HepG2 (cell line): ENCODE measurements around the gene PARP3. TPM values are rescaled to one million over a fixed set of nuclear protein-coding genes. Genes with fewer than 3 reads are reported as not detected.

Experiments
- ATAC-seq: fragments of 200-7000 bp; cut with Tn5 transposase; 3 replicates; pipeline ENCODE4 v1.9.1; 2020; ENCODE audit warnings: mild to moderate bottlenecking, moderate library complexity
- BruUV-seq: library from RNA; stranded (reverse); fragments of 400-500 nt; replicated peaks from 2 replicates; lab custom pipeline; 2021; lab: Mats Ljungman, UMichigan
- CTCF ChIA-PET: fragments of 300-600 bp; formaldehyde crosslinking; extraction: SDS; loops from one replicate; lab custom pipeline; 2021; ENCODE audit warnings: low total read pairs, inconsistent platforms, low intra/inter-chr PET ratio; lab: Yijun Ruan, JAX
- POLR2A ChIA-PET: fragments of 350-600 bp; sonication (Branson Sonifier 250); formaldehyde crosslinking; loops from one replicate; lab custom pipeline; 2020; ENCODE audit warnings: antibody characterized with exemption, inconsistent platforms; lab: Yijun Ruan, JAX
- DNase-seq: peaks from one replicate; pipeline ENCODE4 v3.0.0-alpha.2; 2015; ENCODE audit warnings: low spot score
- FAIRE-seq: peaks from 3 replicates; lab custom pipeline; 2011; peaks lifted over from hg19 to GRCh38; lab: Jason Lieb, UNC
- H2AFZ ChIP-seq: one replicate; pipeline ENCODE4 v1.6.1; 2011; ENCODE audit warnings: low read length, inconsistent platforms
- H3K27ac ChIP-seq: fragments of 300-600 bp; 3 replicates; pipeline ENCODE4 v1.8.0; 2011; ENCODE audit warnings: mixed run types, mild to moderate bottlenecking, mixed read lengths, low read length, inconsistent platforms; ENCODE audit not compliant: insufficient read depth; ENCODE audit errors: extremely low read length
- H3K27me3 ChIP-seq, 2 experiments: fragments of 200-600 bp in 1 of 2; 2 replicates in 1 of 2; 3 replicates in 1 of 2; pipeline versions ENCODE4 v1.6.0 to v1.8.0; 2011; ENCODE audit warnings: low read length in 2 of 2, mild to moderate bottlenecking in 2 of 2, moderate library complexity in 2 of 2, inconsistent platforms in 1 of 2; ENCODE audit not compliant: insufficient read depth in 2 of 2, control insufficient read depth in 1 of 2
- H3K36me3 ChIP-seq, 2 experiments: fragments of 200-600 bp in 1 of 2; replicated peaks in 1 of 2; 2 replicates in 1 of 2; 3 replicates in 1 of 2; pipeline versions ENCODE4 v1.5.1 to v1.8.0; 2011; ENCODE audit warnings: low read length in 2 of 2, inconsistent platforms in 1 of 2; ENCODE audit not compliant: insufficient read depth in 2 of 2, control insufficient read depth in 1 of 2
- H3K4me1 ChIP-seq: 2 replicates; pipeline ENCODE4 v1.5.1; 2012; ENCODE audit warnings: low read length, inconsistent platforms; ENCODE audit not compliant: insufficient read depth
- H3K4me2 ChIP-seq: 2 replicates; pipeline ENCODE4 v1.6.0; 2011; ENCODE audit warnings: low read depth, low read length, inconsistent platforms
- H3K4me3 ChIP-seq, 3 experiments: fragments of 200-600 bp in 1 of 3; sonication (generic), shearing (Covaris generic) in 1 of 3; replicated peaks in 1 of 3; 2 replicates each; pipeline ENCODE4 v1.5.1; 2011 to 2016; ENCODE audit warnings: low read length in 3 of 3, inconsistent platforms in 2 of 3, low read depth in 2 of 3, mild to moderate bottlenecking in 2 of 3, control low read depth in 1 of 3, mixed read lengths in 1 of 3; ENCODE audit not compliant: insufficient read depth in 1 of 3
- H3K79me2 ChIP-seq: one replicate; pipeline ENCODE4 v1.6.1; 2011; ENCODE audit warnings: low read length, inconsistent platforms; ENCODE audit not compliant: insufficient read depth
- H3K9ac ChIP-seq: 2 replicates; pipeline ENCODE4 v1.6.0; 2011; ENCODE audit warnings: mild to moderate bottlenecking, low read depth, low read length, inconsistent platforms; ENCODE audit not compliant: insufficient read depth
- H3K9me3 ChIP-seq: 2 replicates; pipeline ENCODE4 v1.5.1; 2012; ENCODE audit warnings: mild to moderate bottlenecking, low read length
- H4K20me1 ChIP-seq: 2 replicates; pipeline ENCODE4 v1.6.0; 2011; ENCODE audit warnings: inconsistent platforms, mild to moderate bottlenecking, low read length, moderate library complexity; ENCODE audit not compliant: insufficient read depth
- AHR ChIP-seq: IDR thresholded peaks from 2 replicates; pipeline ENCODE4 v1.6.1; 2018; ENCODE audit warnings: missing genetic modification reagents, missing compliant biosample characterization
- ATAD3A ChIP-seq: sonication (generic); formaldehyde crosslinking; IDR thresholded peaks from 2 replicates; pipeline ENCODE4 v1.4.0; 2020; ENCODE audit warnings: missing genetic modification reagents
- ATF7-NPFF ChIP-seq: sonication (generic); formaldehyde crosslinking; IDR thresholded peaks from 2 replicates; pipeline ENCODE4 v1.8.1; 2023; ENCODE audit warnings: mild to moderate bottlenecking, low read depth, missing genetic modification reagents, moderate library complexity
- BCL6 ChIP-seq: IDR thresholded peaks from 2 replicates; pipeline ENCODE4 v1.6.1; 2016; ENCODE audit warnings: missing genetic modification reagents, missing compliant biosample characterization
- GTF3A ChIP-seq: sonication (generic); formaldehyde crosslinking; conservative IDR thresholded peaks from 2 replicates; pipeline ENCODE4 v1.4.0; 2020; ENCODE audit warnings: mild to moderate bottlenecking, missing genetic modification reagents
- SIN3A ChIP-seq: IDR thresholded peaks from 2 replicates; pipeline ENCODE4 v1.6.1; 2011; ENCODE audit warnings: low read depth, mild to moderate bottlenecking, control low read depth, low read length, borderline replicate concordance
- SP4 ChIP-seq: sonication (generic); formaldehyde crosslinking; IDR thresholded peaks from 2 replicates; pipeline ENCODE4 v1.8.1; 2023; ENCODE audit warnings: mild to moderate bottlenecking, missing genetic modification reagents
- SRSF1 ChIP-seq: fragments of 200-400 bp; formaldehyde crosslinking; optimal IDR thresholded peaks from 2 replicates; pipeline ENCODE3; 2017; ENCODE audit warnings: mild to moderate bottlenecking, low read depth, low read length, moderate library complexity
- YEATS2 ChIP-seq: sonication (generic); formaldehyde crosslinking; IDR thresholded peaks from 2 replicates; pipeline ENCODE4 v1.4.0; 2020; ENCODE audit warnings: missing genetic modification reagents, borderline replicate concordance
- ZBTB38 ChIP-seq: sonication (generic); formaldehyde crosslinking; IDR thresholded peaks from 2 replicates; pipeline ENCODE4 v1.5.1; 2020; ENCODE audit warnings: mild to moderate bottlenecking, missing genetic modification reagents
- ZBTB7A ChIP-seq: sonication (generic); formaldehyde crosslinking; IDR thresholded peaks from 2 replicates; pipeline ENCODE4 v1.8.0; 2022; ENCODE audit warnings: mild to moderate bottlenecking, missing genetic modification reagents
- ZMYM2 ChIP-seq: sonication (generic); formaldehyde crosslinking; IDR thresholded peaks from 2 replicates; pipeline ENCODE4 v1.8.0; 2022; ENCODE audit warnings: mild to moderate bottlenecking, missing genetic modification reagents
- ZNF335 ChIP-seq: sonication (generic); formaldehyde crosslinking; IDR thresholded peaks from 2 replicates; pipeline ENCODE4 v1.4.0; 2020; ENCODE audit warnings: missing genetic modification reagents
- ZNF607 ChIP-seq: sonication (generic); formaldehyde crosslinking; IDR thresholded peaks from 2 replicates; pipeline ENCODE4 v1.5.1; 2020; ENCODE audit warnings: missing genetic modification reagents, mild to moderate bottlenecking, borderline replicate concordance
- ZNF720 ChIP-seq: sonication (generic); formaldehyde crosslinking; IDR thresholded peaks from 2 replicates; pipeline ENCODE4 v1.4.0; 2020; ENCODE audit warnings: missing genetic modification reagents
- ZNF891 ChIP-seq: sonication (generic); formaldehyde crosslinking; IDR thresholded peaks from 2 replicates; pipeline ENCODE4 v1.5.0; 2020; ENCODE audit warnings: mild to moderate bottlenecking, missing genetic modification reagents
- WGBS: methylation state at CpG from one replicate; pipeline ENCODE4 v1.1.6; 2017; ENCODE audit warnings: low lambda C conversion rate; 5-methylcytosine and 5-hydroxymethylcytosine counted together
- in situ Hi-C: cut with HindIII; loops from 2 replicates; pipeline ENCODE4 v1.10.0; 2017; ENCODE audit warnings: low pct_unique_long_range_greater_than_20kb; ENCODE audit not compliant: extremely low pct_ligation_motif_present
- intact Hi-C: fragments of 100-400 bp; cut with micrococcal nuclease; formaldehyde crosslinking; loops from one replicate; pipeline ENCODE4 v1.10.0; 2022; ENCODE audit not compliant: unreplicated experiment
- polyA plus RNA-seq, 8 experiments: library from polyadenylated mRNA; depleted of rRNA in 3 of 8; stranded (reverse) in 7 of 8; unstranded in 1 of 8; fragments of >200 nt; fragmentation: Illumina TruSeq in 4 of 8; extraction: Trizol in 4 of 8; gene quantifications; 2 replicates each; pipeline versions ENCODE4 v1.2.1 to v1.2.3, GENCODE V29; 2011 to 2016; ENCODE audit warnings: low read depth in 4 of 8, missing spikeins in 1 of 8, mixed read lengths in 1 of 8; ENCODE audit not compliant: insufficient read depth in 1 of 8
- total RNA-seq, 5 experiments: library from RNA; depleted of rRNA; stranded (reverse); fragments of >200 nt; fragmentation: Illumina TruSeq; extraction: Trizol; gene quantifications; 2 replicates each; pipeline ENCODE4 v1.2.3, GENCODE V29; 2016; ENCODE audit warnings: low read depth in 1 of 5
- TF ChIP-seq, protein P1 (sequence below): sonication (generic); formaldehyde crosslinking; IDR thresholded peaks from 2 replicates; pipeline ENCODE4 v1.5.1; 2020; ENCODE audit warnings: mild to moderate bottlenecking, missing genetic modification reagents, borderline replicate concordance

PARP3 gene
- total and polyA plus RNA-seq, 2 of the 13 experiments (the other 11 are each of a cell fraction or from before 2014, with no cell fraction given), result 11.2 to 21.5 TPM

DNA sequence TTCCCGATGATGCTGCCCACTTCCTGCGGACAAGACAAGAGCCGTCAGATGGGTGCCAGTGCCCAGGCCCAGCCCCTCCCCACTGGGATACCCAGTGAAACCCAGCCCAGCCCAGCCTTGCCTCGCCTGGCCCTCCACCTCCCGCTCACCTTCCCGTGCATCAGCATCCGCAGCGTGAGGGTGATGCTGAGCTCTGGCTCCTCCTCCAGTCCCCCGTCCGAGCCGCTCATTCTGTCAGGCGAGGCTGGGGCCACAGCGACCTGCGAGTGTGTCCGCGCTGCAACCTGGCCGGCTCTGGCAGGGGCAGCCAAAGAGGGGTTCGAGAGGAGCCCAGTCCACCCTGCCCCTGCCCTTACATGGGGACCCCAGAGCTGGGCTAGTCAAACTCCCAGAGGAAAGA lies 18.8 kb downstream of the PARP3 start:
- ChIA-PET POLR2A (no interaction called here), CTCF (no interaction called here)
- intact Hi-C loops (no loop called here), in situ Hi-C loops (no loop called here)
- no peak for ATAC-seq
- Histone ChIP-seq H3K9ac (no peak overlapping the region), H3K4me2 (no peak overlapping the region), H4K20me1 (no peaks in the 10 kb centered on the region), H3K27me3 (no peaks in the 10 kb centered on the region), H3K27ac (no peak overlapping the region), H3K4me1 (peaks cover 47% of the 10 kb centered on the region), H3K4me3 (no peak overlapping the region), H3K79me2 (no peaks in the 10 kb centered on the region), H2AFZ (no peak overlapping the region), H3K36me3 (peaks cover 4 to 19% of the 10 kb centered on the region in 2 experiments; a peak in 4 of 5 replicates), H3K9me3 (no peaks in the 10 kb centered on the region)
- FAIRE-seq, result no peak
- TF ChIP-seq ZNF891 (CRISPR knock-in tag) (no peak), BCL6 (no peak), ZNF720 (no peak), ATF7-NPFF (CRISPR knock-in tag) (no peak), ZNF335 (no peak), SIN3A (no peak), ZMYM2 (CRISPR knock-in tag) (no peak), AHR (CRISPR knock-in tag) (no peak), ZBTB38 (no peak), ZBTB7A (no peak), ZNF607 (CRISPR knock-in tag) (no peak), GTF3A (CRISPR knock-in tag) (no peak), SRSF1 (no peak), SP4 (CRISPR knock-in tag) (no peak), ATAD3A (CRISPR knock-in tag) (no peak), YEATS2 (CRISPR knock-in tag) (no peak)
- TF ChIP-seq, protein P1, sequence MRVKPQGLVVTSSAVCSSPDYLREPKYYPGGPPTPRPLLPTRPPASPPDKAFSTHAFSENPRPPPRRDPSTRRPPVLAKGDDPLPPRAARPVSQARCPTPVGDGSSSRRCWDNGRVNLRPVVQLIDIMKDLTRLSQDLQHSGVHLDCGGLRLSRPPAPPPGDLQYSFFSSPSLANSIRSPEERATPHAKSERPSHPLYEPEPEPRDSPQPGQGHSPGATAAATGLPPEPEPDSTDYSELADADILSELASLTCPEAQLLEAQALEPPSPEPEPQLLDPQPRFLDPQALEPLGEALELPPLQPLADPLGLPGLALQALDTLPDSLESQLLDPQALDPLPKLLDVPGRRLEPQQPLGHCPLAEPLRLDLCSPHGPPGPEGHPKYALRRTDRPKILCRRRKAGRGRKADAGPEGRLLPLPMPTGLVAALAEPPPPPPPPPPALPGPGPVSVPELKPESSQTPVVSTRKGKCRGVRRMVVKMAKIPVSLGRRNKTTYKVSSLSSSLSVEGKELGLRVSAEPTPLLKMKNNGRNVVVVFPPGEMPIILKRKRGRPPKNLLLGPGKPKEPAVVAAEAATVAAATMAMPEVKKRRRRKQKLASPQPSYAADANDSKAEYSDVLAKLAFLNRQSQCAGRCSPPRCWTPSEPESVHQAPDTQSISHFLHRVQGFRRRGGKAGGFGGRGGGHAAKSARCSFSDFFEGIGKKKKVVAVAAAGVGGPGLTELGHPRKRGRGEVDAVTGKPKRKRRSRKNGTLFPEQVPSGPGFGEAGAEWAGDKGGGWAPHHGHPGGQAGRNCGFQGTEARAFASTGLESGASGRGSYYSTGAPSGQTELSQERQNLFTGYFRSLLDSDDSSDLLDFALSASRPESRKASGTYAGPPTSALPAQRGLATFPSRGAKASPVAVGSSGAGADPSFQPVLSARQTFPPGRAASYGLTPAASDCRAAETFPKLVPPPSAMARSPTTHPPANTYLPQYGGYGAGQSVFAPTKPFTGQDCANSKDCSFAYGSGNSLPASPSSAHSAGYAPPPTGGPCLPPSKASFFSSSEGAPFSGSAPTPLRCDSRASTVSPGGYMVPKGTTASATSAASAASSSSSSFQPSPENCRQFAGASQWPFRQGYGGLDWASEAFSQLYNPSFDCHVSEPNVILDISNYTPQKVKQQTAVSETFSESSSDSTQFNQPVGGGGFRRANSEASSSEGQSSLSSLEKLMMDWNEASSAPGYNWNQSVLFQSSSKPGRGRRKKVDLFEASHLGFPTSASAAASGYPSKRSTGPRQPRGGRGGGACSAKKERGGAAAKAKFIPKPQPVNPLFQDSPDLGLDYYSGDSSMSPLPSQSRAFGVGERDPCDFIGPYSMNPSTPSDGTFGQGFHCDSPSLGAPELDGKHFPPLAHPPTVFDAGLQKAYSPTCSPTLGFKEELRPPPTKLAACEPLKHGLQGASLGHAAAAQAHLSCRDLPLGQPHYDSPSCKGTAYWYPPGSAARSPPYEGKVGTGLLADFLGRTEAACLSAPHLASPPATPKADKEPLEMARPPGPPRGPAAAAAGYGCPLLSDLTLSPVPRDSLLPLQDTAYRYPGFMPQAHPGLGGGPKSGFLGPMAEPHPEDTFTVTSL (CRISPR knock-in tag), result no peak
- no TSS peak for BruUV-seq
- WGBS, result 96% methylated on average over 10 of the region's 18 CpGs
- DNase-seq, result no peak
